ENCODE measurements around the gene PEAK1. TPM values are rescaled to one million over a fixed set of nuclear protein-coding genes. Genes with fewer than 3 reads are reported as not detected.

The PEAK1 gene
- total RNA-seq, 6 experiments from 2014 or later, result 85.6 to 110 (median 95.8) TPM

GRCh38 chr15:77380033-77380432 is 39.9 kb downstream of the PEAK1 start:
- no peak overlapping the region for H3K27ac Mint-ChIP-seq
- no peaks in the 10 kb centered on the region; the same call in 1 of the 2 replicates for H3K27me3 Mint-ChIP-seq (ENCODE audit: insufficient read depth)
- no peak overlapping the region for H3K4me3 Mint-ChIP-seq
- no peaks in the 10 kb centered on the region for H3K9me3 Mint-ChIP-seq
- 0 out of 2 replicates have a peak, but pooled peaks cover 7% of the 10 kb centered on the region for H3K36me3 Mint-ChIP-seq (ENCODE audit: low read depth)
- no peak for TF ChIP-seq CTCF (IDR thresholded peaks at IDR 0.05)
- DNase-seq, result no peak
- peaks cover 32% of the 10 kb centered on the region for H3K4me1 Mint-ChIP-seq (ENCODE audit: low read depth)

GRCh38 chr15:77376770-77377169 is 43.1 kb downstream of the PEAK1 start:
- H3K9me3 Mint-ChIP-seq, result no peaks in the 10 kb centered on the region
- no peak for DNase-seq
- no peaks in the 10 kb centered on the region; the same call in 1 of the 2 replicates for H3K27me3 Mint-ChIP-seq (ENCODE audit: insufficient read depth)
- H3K4me1 Mint-ChIP-seq (ENCODE audit: low read depth), result peaks cover 22% of the 10 kb centered on the region; the same call in 1 of the 2 replicates
- no peak for TF ChIP-seq CTCF (IDR thresholded peaks at IDR 0.05)
- H3K4me3 Mint-ChIP-seq, result no peak overlapping the region
- no peak overlapping the region for H3K27ac Mint-ChIP-seq
- H3K36me3 Mint-ChIP-seq (ENCODE audit: low read depth), result peaks cover 16% of the 10 kb centered on the region; the same call in 1 of the 2 replicates

- no peaks in the 10 kb centered on the region for H3K27me3 Mint-ChIP-seq (ENCODE audit: insufficient read depth)
- no peak overlapping the region for H3K27ac Mint-ChIP-seq
- peaks cover 19% of the 10 kb centered on the region for H3K4me1 Mint-ChIP-seq (ENCODE audit: low read depth)
- H3K9me3 Mint-ChIP-seq, result no peaks in the 10 kb centered on the region
- peaks cover 16% of the 10 kb centered on the region; the same call in 1 of the 2 replicates for H3K36me3 Mint-ChIP-seq (ENCODE audit: low read depth)
- no peak for DNase-seq
- no peak for TF ChIP-seq CTCF (IDR thresholded peaks at IDR 0.05)
- no peak overlapping the region for H3K4me3 Mint-ChIP-seq
Observed at GRCh38 chr15:77375133-77375532, 44.8 kb downstream of the PEAK1 start.

GRCh38 chr15:77373441-77373840 is 46.5 kb downstream of the PEAK1 start:
- Mint-ChIP-seq H3K36me3 (ENCODE audit: low read depth) (peaks cover 16% of the 10 kb centered on the region; the same call in 1 of the 2 replicates), H3K9me3 (no peaks in the 10 kb centered on the region), H3K27ac (no peak overlapping the region), H3K27me3 (ENCODE audit: insufficient read depth) (no peaks in the 10 kb centered on the region), H3K4me1 (ENCODE audit: low read depth) (peaks cover 36% of the 10 kb centered on the region), H3K4me3 (no peak overlapping the region)
- TF ChIP-seq CTCF (IDR thresholded peaks at IDR 0.05), result no peak
- DNase-seq, result no peak

GRCh38 chr15:77371850-77372563 is 47.9 kb downstream of the PEAK1 start:
- Mint-ChIP-seq H3K4me1 (ENCODE audit: low read depth) (peaks cover 38% of the 10 kb centered on the region), H3K4me3 (no peak overlapping the region)

More at GRCh38 chr15:77371850-77372563, 47.9 kb downstream of the PEAK1 start:
- H3K27ac Mint-ChIP-seq, result no peak overlapping the region
- no peak for TF ChIP-seq CTCF (IDR thresholded peaks at IDR 0.05)
- H3K27me3 Mint-ChIP-seq (ENCODE audit: insufficient read depth), result no peaks in the 10 kb centered on the region
- H3K36me3 Mint-ChIP-seq (ENCODE audit: low read depth), result peaks cover 12% of the 10 kb centered on the region; the same call in 1 of the 2 replicates
- no peaks in the 10 kb centered on the region for H3K9me3 Mint-ChIP-seq
- no peak for DNase-seq
